Umbilical cord (tissue), 2 donors: ENCODE results near the gene KIAA1586. TPM values are rescaled to one million over a fixed set of nuclear protein-coding genes. Genes with fewer than 3 reads are reported as not detected.

Experiments used
- DNase-seq: peaks from one replicate; pipeline ENCODE4 v3.0.0-alpha.2; 2015; ENCODE audit warnings: low spot score
- total RNA-seq: library from RNA; depleted of rRNA; stranded (reverse); fragments of >200 nt; gene quantifications from one replicate; pipeline ENCODE4 v1.2.3, GENCODE V29; 2014; ENCODE audit warnings: low replicate concordance; ENCODE audit not compliant: insufficient read depth

The KIAA1586 gene
- total RNA-seq, 1 donor from 2014 or later, result 24.8 TPM

DNA sequence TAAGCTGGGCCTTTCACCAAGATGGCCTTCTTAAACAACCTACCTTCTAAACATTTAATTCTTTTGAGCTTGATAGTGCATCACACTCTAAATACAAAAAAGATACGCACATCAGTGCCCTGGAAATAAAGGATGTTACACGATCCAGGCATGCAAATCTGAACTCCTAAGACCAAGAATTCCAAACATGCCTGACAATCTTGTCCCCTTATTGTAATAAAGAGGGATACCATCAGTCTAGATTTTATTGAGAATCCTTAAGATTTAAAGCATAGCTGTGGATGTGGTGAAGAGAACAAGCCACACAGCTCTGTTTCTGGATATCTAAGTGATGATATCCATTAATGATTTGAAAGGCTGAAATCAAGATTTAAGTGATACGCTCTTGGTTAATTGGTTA, 56.5 kb downstream of the KIAA1586 start:
- DNase-seq, result no peak

DNA sequence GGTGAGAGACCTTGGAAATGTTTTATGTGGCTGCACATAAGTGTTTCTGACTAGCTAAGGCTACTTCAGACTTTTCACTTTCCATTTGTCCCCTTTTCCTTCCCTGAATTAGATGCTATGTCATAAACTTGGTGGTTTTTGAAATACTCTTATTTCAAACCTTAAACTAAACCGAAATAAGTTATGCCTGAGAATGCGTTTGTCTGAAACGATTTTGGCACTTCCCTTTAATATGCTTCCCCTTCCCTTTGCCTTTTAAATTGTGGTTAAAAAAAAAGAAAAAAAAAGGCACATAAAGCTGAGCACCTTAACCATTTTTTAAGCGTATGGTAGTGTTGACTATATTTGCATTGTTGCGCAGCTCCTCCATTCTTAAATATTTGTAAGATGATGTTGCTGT, 57.8 kb downstream of the KIAA1586 start:
- DNase-seq, result no peak

Other genes with a start within 250 kb of the KIAA1586 start
- 21.7 TPM for gene BEND6, start 91.6 kb upstream of the KIAA1586 start, total RNA-seq
- gene ZNF451, start 43.5 kb downstream of the KIAA1586 start, total RNA-seq, result 154 TPM
- gene BAG2, start 125.6 kb downstream of the KIAA1586 start, total RNA-seq, result 46.7 TPM
- gene RAB23, start 175.6 kb downstream of the KIAA1586 start, total RNA-seq, result 169 TPM